ENCODE measurements around the gene NINJ2. TPM values are rescaled to one million over a fixed set of nuclear protein-coding genes. Genes with fewer than 3 reads are reported as not detected.

Gene NINJ2
- total and polyA plus RNA-seq, 10 of the 15 experiments (the other 5 are each of a cell fraction or from before 2014, with no cell fraction given), result 8.9 to 51.6 (median 21.3) TPM

DNA sequence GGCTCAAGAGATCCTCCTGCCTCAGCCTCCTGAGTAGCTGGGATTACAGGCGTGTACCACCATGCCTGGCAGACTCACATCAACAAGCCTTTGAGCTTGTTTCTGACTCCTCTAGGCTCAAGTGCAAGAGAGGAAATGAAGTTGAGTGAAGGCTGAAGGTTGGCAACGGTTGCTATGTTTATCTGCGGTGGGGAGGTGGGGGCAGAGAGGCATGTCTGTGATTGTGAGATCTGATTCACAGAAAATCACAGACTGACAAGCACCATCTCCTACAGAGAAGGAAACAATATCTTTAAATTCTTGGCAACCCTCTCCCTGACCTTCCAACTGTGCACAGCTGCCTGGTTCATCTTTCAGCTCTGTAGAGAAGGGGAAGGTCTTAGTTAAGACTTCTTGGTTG is 22.1 kb upstream of the NINJ2 start (continued):
- TF ChIP-seq, protein P1, sequence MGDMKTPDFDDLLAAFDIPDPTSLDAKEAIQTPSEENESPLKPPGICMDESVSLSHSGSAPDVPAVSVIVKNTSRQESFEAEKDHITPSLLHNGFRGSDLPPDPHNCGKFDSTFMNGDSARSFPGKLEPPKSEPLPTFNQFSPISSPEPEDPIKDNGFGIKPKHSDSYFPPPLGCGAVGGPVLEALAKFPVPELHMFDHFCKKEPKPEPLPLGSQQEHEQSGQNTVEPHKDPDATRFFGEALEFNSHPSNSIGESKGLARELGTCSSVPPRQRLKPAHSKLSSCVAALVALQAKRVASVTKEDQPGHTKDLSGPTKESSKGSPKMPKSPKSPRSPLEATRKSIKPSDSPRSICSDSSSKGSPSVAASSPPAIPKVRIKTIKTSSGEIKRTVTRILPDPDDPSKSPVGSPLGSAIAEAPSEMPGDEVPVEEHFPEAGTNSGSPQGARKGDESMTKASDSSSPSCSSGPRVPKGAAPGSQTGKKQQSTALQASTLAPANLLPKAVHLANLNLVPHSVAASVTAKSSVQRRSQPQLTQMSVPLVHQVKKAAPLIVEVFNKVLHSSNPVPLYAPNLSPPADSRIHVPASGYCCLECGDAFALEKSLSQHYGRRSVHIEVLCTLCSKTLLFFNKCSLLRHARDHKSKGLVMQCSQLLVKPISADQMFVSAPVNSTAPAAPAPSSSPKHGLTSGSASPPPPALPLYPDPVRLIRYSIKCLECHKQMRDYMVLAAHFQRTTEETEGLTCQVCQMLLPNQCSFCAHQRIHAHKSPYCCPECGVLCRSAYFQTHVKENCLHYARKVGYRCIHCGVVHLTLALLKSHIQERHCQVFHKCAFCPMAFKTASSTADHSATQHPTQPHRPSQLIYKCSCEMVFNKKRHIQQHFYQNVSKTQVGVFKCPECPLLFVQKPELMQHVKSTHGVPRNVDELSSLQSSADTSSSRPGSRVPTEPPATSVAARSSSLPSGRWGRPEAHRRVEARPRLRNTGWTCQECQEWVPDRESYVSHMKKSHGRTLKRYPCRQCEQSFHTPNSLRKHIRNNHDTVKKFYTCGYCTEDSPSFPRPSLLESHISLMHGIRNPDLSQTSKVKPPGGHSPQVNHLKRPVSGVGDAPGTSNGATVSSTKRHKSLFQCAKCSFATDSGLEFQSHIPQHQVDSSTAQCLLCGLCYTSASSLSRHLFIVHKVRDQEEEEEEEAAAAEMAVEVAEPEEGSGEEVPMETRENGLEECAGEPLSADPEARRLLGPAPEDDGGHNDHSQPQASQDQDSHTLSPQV (IDR thresholded peaks at IDR 0.05), result no peak
- TF ChIP-seq TARDBP (IDR thresholded peaks at IDR 0.05; ENCODE audit: borderline replicate concordance) (no peak), SIN3A (IDR thresholded peaks at IDR 0.05; ENCODE audit: low read depth, low read length) (no peak), POU2F2 (IDR thresholded peaks at IDR 0.05; ENCODE audit: borderline replicate concordance, low read depth, low read length) (no peak), NRF1 (conservative IDR thresholded peaks at IDR 0.05; ENCODE audit: low read depth, low read length) (no peak), KLF5 (IDR thresholded peaks at IDR 0.05; ENCODE audit: partially characterized antibody) (no peak), IKZF1 (conservative IDR thresholded peaks at IDR 0.05) (no peak), POLR2A (IDR thresholded peaks at IDR 0.05; ENCODE audit: low read depth, low read length) (0 out of 2 replicates have a peak, but pooled peaks have one; percentile 40), NR2F1 (conservative IDR thresholded peaks at IDR 0.05) (0 out of 2 replicates have a peak, but pooled peaks have one; percentile 13), SRF (IDR thresholded peaks at IDR 0.05; ENCODE audit: low read depth in 2 of 2, low read length in 2 of 2) (no peak), CREB1 (IDR thresholded peaks at IDR 0.05; ENCODE audit: low read depth) (no peak), NFYA (IDR thresholded peaks at IDR 0.05; ENCODE audit: borderline replicate concordance, low read depth, low read length) (no peak), KDM1A (IDR thresholded peaks at IDR 0.05; ENCODE audit: borderline replicate concordance) (no peak), RBBP5 (conservative IDR thresholded peaks at IDR 0.05) (no peak), YBX1 (IDR thresholded peaks at IDR 0.05) (no peak), SIX5 (IDR thresholded peaks at IDR 0.05; ENCODE audit: low read depth, low read length, severe bottlenecking) (no peak), MTA2 (IDR thresholded peaks at IDR 0.05; ENCODE audit: low read depth) (0 out of 2 replicates have a peak, but pooled peaks have one; percentile 11), ZNF24 (IDR thresholded peaks at IDR 0.05) (no peak), WRNIP1 (IDR thresholded peaks at IDR 0.05; ENCODE audit: borderline replicate concordance, low read depth, low read length) (0 out of 2 replicates have a peak, but pooled peaks have one; percentile 37), RCOR1 (conservative IDR thresholded peaks at IDR 0.05; ENCODE audit: low read depth, low read length) (no peak), IKZF2 (IDR thresholded peaks at IDR 0.05) (peak in 1 of 2 experiments; percentile 33; a peak in 1 of 4 replicates), EED (IDR thresholded peaks at IDR 0.05; ENCODE audit: low read depth) (no peak)
- TF ChIP-seq, protein P2, sequence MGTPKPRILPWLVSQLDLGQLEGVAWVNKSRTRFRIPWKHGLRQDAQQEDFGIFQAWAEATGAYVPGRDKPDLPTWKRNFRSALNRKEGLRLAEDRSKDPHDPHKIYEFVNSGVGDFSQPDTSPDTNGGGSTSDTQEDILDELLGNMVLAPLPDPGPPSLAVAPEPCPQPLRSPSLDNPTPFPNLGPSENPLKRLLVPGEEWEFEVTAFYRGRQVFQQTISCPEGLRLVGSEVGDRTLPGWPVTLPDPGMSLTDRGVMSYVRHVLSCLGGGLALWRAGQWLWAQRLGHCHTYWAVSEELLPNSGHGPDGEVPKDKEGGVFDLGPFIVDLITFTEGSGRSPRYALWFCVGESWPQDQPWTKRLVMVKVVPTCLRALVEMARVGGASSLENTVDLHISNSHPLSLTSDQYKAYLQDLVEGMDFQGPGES (IDR thresholded peaks at IDR 0.05), result no peak
- TF ChIP-seq, protein P3, sequence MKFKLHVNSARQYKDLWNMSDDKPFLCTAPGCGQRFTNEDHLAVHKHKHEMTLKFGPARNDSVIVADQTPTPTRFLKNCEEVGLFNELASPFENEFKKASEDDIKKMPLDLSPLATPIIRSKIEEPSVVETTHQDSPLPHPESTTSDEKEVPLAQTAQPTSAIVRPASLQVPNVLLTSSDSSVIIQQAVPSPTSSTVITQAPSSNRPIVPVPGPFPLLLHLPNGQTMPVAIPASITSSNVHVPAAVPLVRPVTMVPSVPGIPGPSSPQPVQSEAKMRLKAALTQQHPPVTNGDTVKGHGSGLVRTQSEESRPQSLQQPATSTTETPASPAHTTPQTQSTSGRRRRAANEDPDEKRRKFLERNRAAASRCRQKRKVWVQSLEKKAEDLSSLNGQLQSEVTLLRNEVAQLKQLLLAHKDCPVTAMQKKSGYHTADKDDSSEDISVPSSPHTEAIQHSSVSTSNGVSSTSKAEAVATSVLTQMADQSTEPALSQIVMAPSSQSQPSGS (IDR thresholded peaks at IDR 0.05; ENCODE audit: low read length), result no peak
- TF ChIP-seq, protein P4, sequence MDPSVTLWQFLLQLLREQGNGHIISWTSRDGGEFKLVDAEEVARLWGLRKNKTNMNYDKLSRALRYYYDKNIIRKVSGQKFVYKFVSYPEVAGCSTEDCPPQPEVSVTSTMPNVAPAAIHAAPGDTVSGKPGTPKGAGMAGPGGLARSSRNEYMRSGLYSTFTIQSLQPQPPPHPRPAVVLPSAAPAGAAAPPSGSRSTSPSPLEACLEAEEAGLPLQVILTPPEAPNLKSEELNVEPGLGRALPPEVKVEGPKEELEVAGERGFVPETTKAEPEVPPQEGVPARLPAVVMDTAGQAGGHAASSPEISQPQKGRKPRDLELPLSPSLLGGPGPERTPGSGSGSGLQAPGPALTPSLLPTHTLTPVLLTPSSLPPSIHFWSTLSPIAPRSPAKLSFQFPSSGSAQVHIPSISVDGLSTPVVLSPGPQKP (IDR thresholded peaks at IDR 0.05; ENCODE audit: low read depth, low read length), result no peak

Data from GM12878 (cell line).